Muscle of arm (tissue), 14 donors: ENCODE results near the gene GTPBP2. TPM values are rescaled to one million over a fixed set of nuclear protein-coding genes. Genes with fewer than 3 reads are reported as not detected.

Source experiments
- DNase-seq: peaks from one replicate; pipeline ENCODE4 v3.0.0-alpha.2; 2013
- long read RNA-seq, 11 donors: transcript quantifications; one replicate each; lab custom pipeline, GENCODE V29; 2026
- polyA plus RNA-seq, 12 donors: library from polyadenylated mRNA; unstranded; fragments of 120-200 nt; gene quantifications; one replicate each; pipeline ENCODE4 v1.2.1, GENCODE V29; 2013; ENCODE audit not compliant: insufficient read length in 12 of 12

The GTPBP2 gene, protein sequence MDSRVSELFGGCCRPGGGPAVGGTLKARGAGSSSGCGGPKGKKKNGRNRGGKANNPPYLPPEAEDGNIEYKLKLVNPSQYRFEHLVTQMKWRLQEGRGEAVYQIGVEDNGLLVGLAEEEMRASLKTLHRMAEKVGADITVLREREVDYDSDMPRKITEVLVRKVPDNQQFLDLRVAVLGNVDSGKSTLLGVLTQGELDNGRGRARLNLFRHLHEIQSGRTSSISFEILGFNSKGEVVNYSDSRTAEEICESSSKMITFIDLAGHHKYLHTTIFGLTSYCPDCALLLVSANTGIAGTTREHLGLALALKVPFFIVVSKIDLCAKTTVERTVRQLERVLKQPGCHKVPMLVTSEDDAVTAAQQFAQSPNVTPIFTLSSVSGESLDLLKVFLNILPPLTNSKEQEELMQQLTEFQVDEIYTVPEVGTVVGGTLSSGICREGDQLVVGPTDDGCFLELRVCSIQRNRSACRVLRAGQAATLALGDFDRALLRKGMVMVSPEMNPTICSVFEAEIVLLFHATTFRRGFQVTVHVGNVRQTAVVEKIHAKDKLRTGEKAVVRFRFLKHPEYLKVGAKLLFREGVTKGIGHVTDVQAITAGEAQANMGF
- 10 to 100 TPM in 11 of 12 donors, not detected in 1; 32.1 to 48.0 (median 38.0) TPM for polyA plus RNA-seq
- long read RNA-seq, donor 1, partial matches to known transcripts = 6 of 7 reads
- long read RNA-seq, donor 1, other reads (novel, unspliced or antisense) = 0 of 7 reads
- long read RNA-seq, donor 2, partial matches to known transcripts = 10 of 12 reads
- long read RNA-seq, donor 2, other reads (novel, unspliced or antisense) = 0 of 12 reads
- long read RNA-seq, donor 3, partial matches to known transcripts = 0 of 3 reads
- long read RNA-seq, donor 3, other reads (novel, unspliced or antisense) = 0 of 3 reads
- long read RNA-seq, donor 4 = 0 reads
- long read RNA-seq, donor 5, transcript GTPBP2-202 (12 exons, 2,933 nt) = major isoform, 6 of 6 reads
- long read RNA-seq, donor 5, partial matches to known transcripts = 0 of 6 reads
- long read RNA-seq, donor 5, other reads (novel, unspliced or antisense) = 0 of 6 reads
- long read RNA-seq, donor 6 = 0 reads
- long read RNA-seq, donor 7 = 0 reads
- long read RNA-seq, donor 8, partial matches to known transcripts = 0 of 2 reads
- long read RNA-seq, donor 8, other reads (novel, unspliced or antisense) = 0 of 2 reads
- long read RNA-seq, donor 9, partial matches to known transcripts = 0 of 1 reads
- long read RNA-seq, donor 9, other reads (novel, unspliced or antisense) = 0 of 1 reads
- long read RNA-seq, donor 10, partial matches to known transcripts = 0 of 2 reads
- long read RNA-seq, donor 10, other reads (novel, unspliced or antisense) = 0 of 2 reads
- long read RNA-seq, donor 11, partial matches to known transcripts = 10 of 12 reads
- long read RNA-seq, donor 11, other reads (novel, unspliced or antisense) = 0 of 12 reads

- DNase-seq = peak; percentile 99
Measured at GRCh38 chr6:43629104-43629504, at the start of gene GTPBP2. Gene GTPBP2, minus strand, starts transcription at chr6:43629264. Its CDS starts 102 bp downstream, at chr6:43629162.

DNA sequence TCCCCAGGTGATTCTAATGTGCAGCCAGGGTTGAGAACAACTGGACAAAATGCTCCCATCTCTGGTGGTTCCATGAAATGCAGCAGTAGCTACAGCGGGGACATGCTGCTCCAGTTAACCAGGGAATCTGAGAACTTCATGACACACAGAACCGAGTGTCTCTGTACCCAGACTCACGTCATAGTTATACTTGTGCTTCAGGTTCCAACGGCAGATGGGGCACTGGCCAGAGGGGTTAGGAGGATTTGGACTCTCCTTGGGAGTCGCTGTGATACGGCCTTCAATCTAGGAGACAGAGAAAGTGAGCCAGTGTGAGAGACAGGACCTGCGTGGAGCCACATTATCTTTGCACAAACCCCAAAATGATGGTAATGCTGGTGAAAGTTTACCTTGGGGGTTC is 49.3 kb upstream of the GTPBP2 start:
- DNase-seq = no peak

DNA sequence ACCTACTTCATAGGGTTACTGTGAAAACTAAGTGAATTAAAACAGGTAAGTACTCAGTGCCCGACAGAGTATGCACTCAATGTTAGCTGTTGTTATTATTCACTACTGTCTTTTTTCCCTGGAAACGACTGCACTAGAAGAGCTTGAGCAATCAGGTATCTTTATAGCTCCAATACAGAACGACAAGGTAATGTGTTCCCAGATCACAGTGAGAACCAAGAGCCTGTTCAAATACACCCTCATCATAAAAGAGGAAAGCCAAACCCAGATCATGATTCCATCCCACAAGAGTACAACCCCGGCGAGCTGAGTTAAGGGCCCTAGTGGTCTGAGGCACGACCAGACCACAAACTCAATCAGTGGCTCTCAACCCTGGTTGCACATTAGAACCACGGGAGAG is 48.7 kb upstream of the GTPBP2 start:
- DNase-seq = no peak

DNA sequence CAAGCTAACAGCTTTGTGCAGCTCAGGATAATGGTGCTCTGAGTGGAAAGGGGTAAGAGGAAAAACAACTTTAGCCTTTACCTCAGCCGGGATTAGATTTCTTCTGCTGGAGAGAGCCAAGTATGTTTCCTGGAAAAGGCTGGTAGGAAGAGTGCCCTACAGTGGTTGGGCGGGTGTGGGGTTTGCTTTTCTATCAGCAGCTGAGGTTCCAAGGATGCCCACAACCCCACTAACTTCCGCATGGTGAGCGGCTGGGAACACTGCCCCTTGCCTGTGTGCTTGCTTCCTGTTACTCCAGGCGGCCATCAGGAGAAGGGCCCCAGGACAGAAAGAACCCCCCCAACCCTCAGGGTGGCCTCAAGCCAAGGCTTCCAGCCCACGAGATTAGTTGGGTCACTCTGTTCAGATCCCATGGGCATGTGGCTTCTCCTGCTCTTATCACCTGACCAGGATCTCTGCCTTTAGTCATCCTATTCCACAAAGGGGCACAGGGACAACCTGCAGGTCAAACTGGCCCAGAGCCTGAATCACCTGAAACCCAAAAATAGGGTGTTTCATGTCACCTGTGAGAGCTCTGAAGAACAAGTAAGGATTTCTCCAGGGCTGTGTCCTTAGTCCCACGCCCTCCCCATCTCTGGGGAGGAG is 48.0 kb upstream of the GTPBP2 start:
- DNase-seq = no peak

DNA sequence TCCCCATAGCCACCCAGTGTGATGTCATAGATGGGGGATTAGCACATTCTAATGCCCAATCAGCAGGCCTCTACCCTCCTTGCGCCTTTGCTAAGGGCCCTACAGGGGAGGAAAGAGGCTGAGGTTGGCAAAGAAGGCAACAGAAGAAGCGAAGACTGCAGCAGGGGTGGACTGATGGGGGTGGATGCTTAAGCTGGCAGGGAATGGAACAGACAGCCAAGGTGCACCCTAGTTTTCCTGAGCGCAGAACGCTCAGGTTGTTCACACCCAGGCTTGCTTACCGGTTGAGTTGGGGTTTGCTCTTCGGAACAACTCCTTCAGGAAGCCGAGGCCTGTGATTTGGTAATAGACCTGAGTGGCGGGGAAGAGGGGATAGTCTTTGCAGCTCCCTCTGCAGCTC is 45.9 kb upstream of the GTPBP2 start:
- no peak for DNase-seq

DNA sequence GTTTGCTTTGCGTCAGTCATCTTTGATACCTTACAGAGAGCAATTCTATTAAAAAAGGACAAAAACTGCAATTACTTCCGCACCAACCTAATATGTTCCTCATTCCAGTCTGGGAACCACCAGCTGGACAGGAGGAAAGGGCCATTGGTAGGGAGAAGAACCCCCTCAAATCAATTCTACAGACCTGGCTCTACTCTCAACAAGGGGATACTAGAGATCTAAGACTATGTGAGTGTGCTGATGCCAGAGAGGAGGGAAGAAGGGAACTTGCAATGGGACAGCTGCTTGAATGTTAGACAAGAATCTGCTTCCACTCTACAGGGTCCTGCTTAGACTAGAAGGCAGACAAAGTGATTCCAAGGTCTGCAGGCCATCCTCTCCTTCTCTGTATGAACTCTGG is 45.2 kb upstream of the GTPBP2 start:
- no peak for DNase-seq

GRCh38 chr6:43673444-43674084 is 44.5 kb upstream of the GTPBP2 start:
- no peak for DNase-seq

DNA sequence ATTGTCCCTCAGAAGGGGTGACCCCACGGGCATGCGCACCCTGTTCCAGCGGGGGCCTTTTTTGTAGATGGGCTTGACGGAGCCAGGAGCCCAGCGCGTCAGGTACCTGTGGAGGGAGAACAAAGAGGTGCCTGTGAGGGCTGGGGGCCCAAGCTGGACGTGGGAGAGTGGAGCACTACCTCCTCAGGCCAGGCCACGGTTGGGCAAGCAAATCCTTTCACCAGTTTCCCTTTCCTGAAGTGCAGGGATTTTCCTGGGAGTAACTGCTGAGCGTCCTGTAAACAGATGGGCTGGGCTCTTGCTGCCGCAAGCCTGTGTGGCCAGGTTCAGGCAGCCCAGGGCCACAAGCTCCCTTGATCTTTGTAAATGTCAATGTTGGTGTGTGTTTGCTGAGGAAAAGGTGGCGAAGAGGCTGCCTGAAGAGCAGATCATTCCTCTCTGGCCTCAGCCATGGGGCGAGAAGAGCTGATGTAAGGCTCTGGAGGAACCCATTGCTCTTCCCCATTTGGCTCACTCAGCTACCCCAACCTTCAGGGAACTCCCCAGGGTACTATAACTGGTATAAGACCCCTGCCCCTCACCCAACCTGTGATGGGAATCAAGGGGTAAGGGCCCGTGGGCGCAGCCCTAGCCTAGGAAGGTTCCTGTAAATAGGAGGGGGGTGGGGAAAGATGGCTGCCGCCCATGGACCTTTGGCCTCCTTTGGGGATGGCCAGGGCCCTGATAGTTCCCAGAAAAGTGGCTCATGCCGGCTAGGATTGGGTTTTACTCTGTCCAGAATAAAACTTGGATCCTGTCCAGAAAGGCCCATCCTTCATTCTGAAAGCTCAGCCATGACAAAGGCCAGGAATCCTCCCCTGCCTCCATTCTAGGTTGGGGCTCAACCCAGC is 43.0 kb upstream of the GTPBP2 start:
- DNase-seq = no peak

- no peak for DNase-seq
Measured at GRCh38 chr6:43671011-43671800, 42.1 kb upstream of the GTPBP2 start.

DNA sequence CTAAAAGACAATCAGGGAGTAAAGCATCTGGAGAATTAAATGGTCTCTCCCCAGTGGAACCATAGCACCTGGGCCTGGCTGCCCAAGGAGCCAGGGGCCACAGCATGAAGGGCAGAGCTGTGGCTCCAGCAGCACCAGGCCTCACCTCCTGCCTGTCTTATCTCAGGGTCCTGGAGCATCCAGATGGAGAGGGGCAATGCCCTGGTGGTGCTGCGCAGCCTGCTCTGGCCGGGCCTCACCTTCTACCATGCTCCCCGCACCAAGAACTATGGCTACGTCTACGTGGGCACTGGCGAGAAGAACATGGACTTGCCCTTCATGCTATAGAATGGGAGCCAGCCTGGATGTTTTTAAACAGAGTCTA is 41.5 kb upstream of the GTPBP2 start:
- no peak for DNase-seq

GRCh38 chr6:43669922-43670622 is 41.0 kb upstream of the GTPBP2 start:
- DNase-seq = no peak

- DNase-seq = peak; percentile 72
Measured at GRCh38 chr6:43669050-43669921, 40.2 kb upstream of the GTPBP2 start.

DNA sequence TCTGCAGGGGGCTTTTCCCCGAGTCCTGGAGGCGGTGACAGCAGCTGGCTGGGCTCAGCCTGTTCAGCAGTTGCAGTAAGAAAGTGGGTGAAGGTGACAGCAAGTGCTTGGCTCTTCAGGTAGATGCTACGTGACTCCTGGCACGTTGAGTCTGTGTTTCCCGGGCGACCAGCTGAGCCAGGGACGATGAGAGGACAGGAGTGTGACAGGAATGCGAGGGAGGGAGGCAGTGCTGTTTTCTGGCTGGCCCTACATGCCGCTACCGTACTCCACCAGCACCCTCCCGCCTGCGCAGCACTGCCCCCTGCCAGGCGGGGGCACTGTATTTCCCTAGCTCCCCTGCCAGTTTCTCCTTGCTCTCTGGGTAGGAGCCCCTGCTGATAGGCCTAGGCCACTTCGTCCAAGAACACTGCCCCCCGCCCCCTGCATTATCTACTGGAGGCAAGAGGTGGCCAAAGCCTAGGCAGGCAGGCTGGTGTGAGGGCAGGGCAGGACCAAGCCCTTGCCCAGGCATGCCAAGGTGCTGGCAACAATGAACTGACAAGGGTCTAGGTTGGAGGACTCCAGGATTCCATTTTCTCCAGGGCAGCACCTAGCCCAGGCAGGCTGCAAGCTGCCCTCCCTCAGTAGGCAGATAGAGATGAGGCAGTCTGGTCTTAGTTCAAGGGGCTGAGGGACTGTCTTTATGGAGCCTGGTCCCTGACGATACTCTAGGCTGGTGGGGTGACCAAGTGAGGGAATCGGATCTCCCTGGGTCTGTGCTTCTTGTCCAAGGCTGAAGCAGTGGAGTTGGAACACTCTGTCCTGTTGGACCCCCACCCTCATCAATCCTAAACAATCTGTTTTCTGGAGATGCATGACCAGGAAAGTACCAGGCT is 39.3 kb upstream of the GTPBP2 start:
- DNase-seq = no peak

DNA sequence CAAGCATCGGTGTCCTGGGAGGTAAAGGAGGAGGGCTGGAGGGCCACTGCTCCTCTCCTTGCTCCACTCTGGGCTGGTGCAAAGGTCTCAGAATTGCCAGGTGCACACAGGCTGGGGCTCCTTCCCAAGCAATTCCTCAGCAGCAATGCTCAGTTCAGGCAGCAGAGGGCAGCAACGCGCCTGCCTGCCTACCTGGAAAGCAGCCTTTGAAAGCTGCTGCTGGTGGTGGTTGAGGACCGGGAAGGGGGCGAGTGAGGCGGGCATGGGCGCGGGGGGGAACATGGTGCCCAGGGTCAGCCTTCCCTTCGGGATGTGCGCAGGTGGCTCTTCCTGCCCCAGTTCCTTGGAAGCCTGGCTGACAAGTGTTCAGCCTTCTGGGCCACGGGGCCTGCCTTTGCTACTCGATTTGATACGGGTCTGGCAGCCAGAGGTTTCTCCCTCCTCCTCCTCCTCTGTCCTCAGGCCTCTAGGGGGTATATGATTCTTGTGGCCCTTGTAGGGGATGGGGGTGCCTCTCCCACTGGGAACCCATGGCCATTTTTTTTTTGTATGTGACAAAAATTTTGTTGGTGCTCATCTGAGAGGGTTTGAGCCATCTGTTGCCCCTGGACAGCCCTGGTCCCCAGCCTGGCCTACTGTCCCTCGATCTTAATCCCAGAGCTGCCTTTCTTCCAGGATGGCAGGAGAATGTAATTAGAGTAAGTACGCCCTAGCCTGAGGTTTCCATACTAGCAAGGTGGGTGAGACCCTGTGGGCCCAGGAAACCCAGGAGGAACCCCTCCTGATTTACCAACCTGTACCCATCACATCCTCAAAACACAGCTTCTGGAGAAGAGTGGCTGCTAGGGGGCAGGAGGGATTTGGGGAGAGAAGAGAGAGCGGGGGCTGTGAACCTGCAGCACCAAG is 38.4 kb upstream of the GTPBP2 start:
- DNase-seq = peak; percentile 81
